Stimulated activated CD8-positive, alpha-beta memory T cell treated with anti-CD3 and anti-CD28 coated beads, Interleukin-4, amount 100 ng/mL, for 48 hours (primary cell): ENCODE results near the gene MOV10.

Experiments
- DNase-seq: peaks from one replicate; pipeline ENCODE4 v3.0.0-alpha.2; 2020

Gene MOV10

DNA sequence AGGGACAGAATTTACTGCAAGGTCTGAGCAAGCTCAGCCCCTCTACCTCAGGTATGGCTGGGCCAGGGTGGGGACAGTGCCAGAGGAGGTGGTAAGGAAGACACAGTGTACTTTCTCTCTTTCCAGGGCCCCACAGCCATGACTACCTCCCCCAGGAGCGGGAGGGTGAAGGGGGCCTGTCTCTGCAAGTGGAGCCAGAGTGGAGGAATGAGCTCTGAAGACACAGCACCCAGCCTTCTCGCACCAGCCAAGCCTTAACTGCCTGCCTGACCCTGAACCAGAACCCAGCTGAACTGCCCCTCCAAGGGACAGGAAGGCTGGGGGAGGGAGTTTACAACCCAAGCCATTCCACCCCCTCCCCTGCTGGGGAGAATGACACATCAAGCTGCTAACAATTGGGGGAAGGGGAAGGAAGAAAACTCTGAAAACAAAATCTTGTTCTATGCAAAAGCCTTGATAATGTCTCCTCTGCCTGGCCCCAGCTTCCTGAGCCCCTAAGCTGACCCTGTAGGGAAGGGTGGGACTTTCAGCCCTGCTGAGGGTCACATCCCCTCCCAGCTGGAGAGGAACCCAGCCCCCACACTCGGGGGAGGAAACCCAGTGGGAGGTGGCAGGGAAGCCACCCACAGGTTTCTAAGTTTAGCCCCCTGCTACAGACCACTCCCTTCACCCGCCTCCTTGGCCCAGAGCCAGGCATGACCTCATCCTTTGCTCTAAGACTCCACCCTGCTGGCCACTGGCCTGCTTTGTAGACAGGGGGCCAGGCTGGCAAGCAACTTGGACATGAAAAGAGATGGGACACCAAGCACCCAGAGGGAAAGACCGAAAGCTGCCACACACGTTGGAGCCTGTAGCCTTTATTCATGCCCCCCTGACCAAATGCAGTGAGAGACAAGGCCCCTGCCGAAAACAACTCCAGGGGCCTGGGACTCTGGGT is 26.1 kb downstream of the MOV10 start:
- peak; percentile 86 for DNase-seq

DNA sequence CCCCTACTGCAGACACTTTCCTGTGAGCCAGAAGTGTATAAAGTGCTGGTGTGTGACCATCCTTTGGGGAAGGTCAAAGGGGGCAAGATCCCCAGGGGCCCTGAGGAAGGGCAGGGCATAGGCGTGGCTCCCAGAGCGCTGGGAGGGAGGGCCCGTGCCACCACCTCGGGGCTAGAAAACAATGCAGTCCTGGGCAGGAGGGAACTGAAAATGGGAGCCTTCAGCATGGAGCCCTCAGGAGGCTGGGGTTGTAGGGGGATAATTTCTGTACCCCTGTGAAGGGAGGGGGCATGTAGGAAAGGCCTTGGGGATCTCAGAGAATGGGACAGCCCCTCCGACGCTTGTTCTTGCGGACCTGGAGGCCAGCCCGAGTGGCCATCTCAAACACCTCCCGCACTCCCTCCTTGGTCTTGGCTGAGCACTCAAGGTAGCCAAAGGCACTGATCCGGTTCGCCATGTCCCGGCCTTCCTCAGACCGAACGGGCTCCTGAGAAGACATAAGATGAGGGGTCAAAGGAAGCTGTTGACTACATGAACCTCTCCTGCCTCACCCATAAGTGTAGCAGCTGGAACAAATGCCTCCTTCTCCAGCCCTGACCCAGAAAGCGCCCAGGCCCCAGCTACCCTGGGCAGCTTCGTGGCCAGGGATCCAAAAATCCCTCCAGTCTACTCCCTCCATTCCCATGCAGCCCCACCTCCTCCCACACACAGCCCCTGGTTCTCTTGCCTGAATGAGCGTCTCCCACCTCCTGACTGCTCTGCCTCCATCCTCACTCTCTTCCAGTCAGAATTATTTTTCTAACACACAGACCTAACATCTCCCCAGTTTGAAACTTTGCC is 27.0 kb downstream of the MOV10 start:
- DNase-seq: no peak

DNA sequence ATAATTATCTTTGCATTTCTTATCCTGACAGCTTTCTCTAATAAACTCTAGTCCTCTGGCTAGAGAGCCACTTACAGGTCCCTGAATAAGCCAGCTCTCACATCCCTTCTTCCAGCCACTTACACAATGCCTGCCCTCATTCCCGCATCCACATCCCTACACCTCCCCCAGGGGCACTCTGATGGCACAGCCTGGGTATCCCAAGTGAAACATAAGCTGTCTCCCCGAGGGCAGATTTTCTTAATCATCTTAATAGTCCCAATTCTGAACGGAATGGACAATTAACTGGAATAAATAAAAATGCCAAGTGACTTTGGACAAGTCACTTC is 27.6 kb downstream of the MOV10 start:
- no peak for DNase-seq

- DNase-seq: no peak
Measured at GRCh38 chr1:112702420-112703261, 28.2 kb downstream of the MOV10 start.

- DNase-seq: no peak
Measured at GRCh38 chr1:112703706-112704105, 29.2 kb downstream of the MOV10 start.

DNA sequence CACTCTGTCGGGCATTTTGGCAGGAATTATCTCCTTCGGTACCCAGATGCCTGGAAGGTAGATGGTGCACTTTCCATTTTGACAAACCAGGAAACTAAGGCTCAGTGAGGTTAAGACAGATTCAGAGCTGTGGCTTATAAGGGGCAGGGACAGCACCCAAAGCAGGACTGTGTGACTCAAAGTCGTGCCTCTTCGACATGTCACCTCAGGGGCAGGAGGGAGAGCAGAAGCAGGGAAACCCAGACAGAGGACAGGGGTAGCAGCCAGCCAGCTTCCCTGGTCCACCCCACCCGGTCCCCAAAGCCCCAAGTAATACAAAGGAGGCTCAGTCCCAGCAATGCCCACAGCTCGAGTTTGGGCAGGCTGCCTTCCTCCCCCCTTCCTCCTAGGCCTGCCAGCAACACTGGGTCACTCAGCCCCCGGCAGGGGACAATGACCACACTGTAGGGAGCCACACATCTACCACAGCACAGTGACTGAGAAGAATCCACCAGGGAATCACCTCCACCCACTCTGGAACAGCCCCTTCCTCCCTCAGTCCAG is 30.0 kb downstream of the MOV10 start:
- DNase-seq: peak; percentile 48

DNA sequence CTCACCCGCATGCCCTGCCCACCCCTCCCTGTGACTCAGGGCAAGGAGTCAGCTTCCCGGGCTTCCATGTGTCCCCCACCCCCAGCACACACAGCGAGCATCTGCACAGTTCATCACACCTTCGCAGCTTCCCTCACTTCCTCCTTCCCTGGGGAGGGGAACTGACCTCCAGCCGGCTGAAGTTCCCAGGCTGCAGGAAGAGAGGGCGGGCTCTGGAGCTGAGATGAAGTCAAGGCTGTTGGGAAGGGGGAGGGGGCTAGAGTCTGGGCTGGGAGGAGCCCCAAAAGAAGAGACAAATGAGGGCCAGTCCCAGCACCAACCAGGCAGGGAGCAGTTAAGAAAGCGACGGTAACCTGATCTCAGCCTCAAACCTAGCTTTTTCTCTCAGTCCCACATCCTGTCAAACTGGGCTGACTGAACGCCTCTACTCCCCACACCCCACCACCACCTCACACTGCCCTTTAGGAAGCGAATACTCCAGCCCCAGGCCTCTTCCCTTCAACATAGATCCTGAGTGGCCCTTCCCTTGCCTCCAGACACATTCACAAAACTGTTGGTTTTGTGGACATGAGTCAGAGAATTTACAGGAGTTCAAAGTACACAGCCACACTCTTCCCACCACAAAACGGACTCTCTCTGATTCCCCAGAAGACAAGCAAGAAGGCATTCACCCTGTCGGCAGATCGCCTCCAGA is 30.6 kb downstream of the MOV10 start:
- peak; percentile 64 for DNase-seq

DNA sequence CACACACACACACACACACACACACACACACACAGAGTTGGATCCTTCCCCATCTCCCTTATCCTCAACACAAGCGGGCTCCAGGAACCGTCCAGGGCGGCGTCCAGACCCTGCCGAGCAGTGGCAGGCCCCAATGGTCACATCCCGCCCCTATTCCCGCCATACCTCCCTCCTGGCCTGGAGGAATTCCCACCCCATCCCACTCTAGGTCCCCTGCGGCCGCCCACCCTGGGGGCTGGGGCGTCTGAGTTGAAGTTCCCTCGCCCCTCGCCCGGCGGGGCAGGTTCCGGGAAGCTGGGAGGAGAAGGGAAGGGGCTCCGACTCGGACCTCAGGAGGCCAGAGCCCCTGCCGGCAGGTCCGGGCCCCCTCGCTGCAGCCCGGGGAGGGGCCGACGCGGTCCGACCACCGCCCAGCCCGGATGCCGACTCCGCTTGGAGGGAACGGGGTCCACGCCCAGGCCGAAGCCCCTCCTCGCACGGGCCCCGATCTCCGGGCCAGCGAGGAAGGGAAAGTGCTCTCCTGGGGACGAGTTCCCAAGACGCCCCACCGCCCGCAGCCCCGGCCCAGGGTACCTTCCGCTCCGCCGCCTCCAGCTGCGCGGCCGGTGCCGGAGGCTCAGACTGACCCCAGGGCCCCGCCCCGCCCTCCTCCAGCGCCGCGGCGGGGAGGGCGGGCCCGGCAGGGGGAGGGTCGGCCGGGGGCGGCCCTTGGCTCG is 32.2 kb downstream of the MOV10 start, which contains the start of gene RHOC:
Gene RHOC (minus strand): TSS at position 623 of the 716 bp plus-strand sequence. CDS start 3,328 bp downstream, outside the sequence.
- DNase-seq: peak; percentile 62

GRCh38 chr1:112707221-112708001 is 33.0 kb downstream of the MOV10 start:
- DNase-seq: peak; percentile 79

DNA sequence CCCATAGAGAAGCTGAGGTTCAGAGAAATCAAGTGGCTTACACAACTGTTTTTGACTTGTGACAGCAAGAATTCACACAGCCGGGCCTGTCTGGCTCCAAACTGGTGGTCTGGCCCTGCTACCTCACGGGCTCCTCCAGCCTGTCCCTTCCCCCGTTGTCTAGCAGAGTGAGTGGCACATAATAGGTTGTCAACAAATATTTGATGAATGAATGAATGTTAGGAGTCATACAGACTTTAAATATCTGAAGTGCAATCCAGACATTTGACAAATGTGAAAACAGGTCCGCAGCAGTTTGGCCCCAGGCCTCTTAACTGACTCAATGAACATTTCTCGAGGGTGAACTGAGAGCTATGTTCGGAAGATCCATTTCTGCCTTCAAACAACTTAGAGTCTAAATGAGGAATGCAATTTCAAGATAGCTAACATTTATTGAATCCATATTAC is 33.6 kb downstream of the MOV10 start:
- no peak for DNase-seq

DNA sequence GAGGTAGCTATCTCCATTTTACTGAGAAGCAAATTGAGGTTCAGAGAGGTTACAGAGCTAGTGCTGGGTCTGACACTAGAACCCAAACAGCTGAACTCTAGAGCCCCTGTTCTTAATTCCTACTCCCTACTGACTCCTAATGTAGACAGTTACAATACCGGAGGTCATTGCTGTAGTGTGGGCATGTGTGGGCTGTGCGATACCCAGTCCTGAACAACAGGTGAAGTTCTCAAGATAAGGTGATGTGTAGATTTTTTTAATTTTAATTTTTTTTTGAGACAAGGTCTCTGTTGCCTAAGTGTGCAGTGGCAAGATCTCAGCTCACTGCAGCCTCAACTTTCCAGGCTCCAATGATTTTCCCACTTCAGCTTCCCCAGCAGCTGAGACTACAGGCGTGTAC is 34.0 kb downstream of the MOV10 start:
- no peak for DNase-seq

GRCh38 chr1:112710159-112710558 is 35.7 kb downstream of the MOV10 start:
- DNase-seq: no peak

DNA sequence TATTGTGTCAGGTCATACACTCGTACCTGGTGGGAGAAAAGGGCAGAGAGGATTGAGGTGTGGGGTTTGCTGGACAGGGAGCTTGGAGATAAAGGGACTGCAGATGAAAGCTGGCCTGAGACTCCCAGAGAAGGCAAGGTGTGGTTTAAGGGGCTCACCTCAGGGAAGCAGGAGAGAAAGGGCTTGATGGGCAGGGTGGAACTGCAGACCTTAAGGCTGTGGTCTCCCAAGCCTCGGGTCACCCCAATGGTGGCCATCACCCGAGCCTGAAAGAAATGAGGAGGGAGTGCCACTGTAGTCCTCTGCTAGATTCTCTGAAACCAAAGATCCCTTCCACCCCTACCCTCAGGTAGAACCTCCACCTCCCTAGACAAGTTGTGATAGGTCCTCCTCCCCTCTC is 36.1 kb downstream of the MOV10 start:
- DNase-seq: no peak

GRCh38 chr1:112711041-112711440 is 36.6 kb downstream of the MOV10 start:
- no peak for DNase-seq

DNA sequence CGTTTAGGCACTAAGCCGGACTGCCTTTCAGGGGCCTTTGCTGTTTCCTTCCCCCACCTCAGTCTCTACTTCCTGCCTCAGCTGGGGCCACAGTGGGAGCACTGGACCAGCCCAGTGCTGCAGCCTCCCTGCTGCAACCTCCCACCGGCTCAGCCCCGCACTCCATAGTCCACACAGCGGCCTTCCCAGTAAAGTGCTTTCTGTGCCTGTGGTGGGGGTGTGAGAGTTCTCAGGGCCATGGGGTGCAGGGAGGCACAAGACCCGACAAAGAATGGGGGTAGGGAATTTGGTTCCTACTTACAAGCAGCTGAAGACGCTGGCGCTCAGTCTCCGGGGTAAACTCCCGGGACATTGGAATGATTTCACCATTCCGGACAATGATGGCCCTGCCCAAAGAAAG is 37.2 kb downstream of the MOV10 start:
- DNase-seq: no peak

DNA sequence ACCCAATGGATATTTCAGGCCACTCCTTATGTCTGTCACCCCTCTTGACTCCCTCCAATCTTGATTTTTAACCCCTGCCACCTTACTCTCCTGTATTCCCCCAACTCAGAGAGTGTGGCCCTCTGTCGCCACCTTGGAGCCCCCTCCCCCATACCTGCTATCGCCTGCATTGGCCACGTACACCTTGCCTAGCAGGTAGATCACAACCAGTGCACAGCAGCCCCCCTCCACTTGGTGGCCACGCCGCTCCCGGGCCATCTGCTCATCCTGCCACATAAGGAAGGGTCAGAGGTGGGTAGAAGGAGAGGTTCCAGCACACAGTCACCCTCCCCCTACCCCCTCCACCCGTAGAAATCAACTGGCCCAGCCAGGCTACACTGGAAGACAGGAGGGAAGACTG is 37.7 kb downstream of the MOV10 start:
- no peak for DNase-seq

DNA sequence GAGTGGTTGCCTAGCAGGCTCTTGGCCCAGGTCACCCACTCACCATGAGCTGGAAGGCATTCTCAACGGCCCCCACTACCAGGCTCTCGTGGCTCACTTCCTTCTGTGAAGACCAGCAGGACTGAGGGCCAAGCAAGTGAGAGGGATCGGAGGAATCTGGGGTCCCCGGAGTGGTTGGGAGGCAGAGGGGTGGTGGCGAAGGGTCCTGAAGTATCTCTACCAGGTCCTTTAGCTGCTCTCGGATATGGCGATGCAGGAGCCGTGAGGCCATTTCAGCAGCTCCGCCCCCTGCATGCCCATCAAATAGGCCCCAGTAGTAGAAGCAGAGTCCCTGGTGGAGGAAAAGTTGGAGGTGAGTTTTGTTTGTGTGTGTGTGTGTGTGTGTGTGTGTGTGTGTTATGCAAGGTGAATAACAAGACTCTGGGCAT is 38.3 kb downstream of the MOV10 start:
- no peak for DNase-seq

GRCh38 chr1:112713466-112714312 is 39.2 kb downstream of the MOV10 start:
- DNase-seq: no peak
